ENCODE data around the gene TMEM187. TPM values are rescaled to one million over a fixed set of nuclear protein-coding genes. Genes with fewer than 3 reads are reported as not detected.

Gene TMEM187
- total and polyA plus RNA-seq, 2 donors from 2014 or later = 9.6 to 12.4 TPM

DNA sequence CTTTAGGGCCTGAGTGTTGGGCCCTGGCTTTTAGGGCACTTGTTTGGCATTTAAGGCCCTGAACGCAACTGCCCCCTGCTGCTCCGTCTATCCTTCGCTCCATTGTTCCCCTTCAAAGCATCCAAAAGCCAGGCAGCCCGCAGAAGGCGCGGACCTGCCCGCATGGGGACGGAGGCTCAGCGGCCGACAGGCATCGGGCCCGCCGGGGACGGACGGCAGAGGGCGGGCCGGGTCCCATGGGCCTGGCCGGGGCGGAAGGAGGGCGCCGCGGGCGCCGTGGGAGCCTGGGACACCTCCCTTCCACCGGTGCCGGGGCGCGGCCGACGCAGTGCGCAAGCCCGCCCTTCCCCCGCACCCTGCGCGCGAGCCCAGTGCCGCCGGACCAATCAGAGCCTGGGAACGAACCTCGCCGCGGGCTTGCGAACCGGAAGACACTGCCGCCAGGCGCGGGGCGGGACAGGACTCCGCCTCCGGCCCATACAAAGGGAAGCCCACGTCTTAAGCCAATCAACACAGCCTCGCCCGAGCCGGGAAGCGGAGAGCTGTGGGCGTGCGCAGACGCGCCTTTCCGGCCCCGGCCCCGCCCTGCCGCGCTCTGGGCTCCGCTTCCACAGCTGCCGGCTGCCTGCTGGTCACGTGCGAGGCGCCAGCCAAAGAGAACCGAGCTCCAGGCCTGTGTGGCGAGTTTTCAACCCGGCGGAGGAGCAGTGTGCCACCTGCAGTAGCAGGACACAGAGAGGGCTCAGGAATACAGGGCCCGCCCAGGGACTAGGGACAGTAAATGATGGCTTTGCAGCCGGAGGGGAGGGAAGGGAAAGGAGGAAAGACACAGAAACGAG is 44.4 kb upstream of the TMEM187 start:
- H3K27me3 ChIP-seq (ENCODE audit: control insufficient read depth, insufficient read depth, low read length) = no peaks in the 10 kb centered on the region
- peaks cover 0 to 2% (median 0%) of the 10 kb centered on the region in 3 donors for H3K36me3 ChIP-seq (ENCODE audit: control insufficient read depth in 2 of 3, insufficient read depth in 3 of 3, low read length in 3 of 3)
- TF ChIP-seq, protein P1, sequence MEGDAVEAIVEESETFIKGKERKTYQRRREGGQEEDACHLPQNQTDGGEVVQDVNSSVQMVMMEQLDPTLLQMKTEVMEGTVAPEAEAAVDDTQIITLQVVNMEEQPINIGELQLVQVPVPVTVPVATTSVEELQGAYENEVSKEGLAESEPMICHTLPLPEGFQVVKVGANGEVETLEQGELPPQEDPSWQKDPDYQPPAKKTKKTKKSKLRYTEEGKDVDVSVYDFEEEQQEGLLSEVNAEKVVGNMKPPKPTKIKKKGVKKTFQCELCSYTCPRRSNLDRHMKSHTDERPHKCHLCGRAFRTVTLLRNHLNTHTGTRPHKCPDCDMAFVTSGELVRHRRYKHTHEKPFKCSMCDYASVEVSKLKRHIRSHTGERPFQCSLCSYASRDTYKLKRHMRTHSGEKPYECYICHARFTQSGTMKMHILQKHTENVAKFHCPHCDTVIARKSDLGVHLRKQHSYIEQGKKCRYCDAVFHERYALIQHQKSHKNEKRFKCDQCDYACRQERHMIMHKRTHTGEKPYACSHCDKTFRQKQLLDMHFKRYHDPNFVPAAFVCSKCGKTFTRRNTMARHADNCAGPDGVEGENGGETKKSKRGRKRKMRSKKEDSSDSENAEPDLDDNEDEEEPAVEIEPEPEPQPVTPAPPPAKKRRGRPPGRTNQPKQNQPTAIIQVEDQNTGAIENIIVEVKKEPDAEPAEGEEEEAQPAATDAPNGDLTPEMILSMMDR (IDR thresholded peaks at IDR 0.05; ENCODE audit: borderline replicate concordance, extremely low read depth, insufficient read depth) = no peak
- intact Hi-C loops (cut with DNase I) = no loop called here
- peak overlapping the region in 2 of 3 donors; percentile 79 to 86 for H3K9ac ChIP-seq (ENCODE audit: low read length in 3 of 3)
- H3K9me3 ChIP-seq (ENCODE audit: control insufficient read depth in 2 of 3, insufficient read depth in 1 of 3, low read length in 3 of 3) = no peaks in the 10 kb centered on the region
- peaks cover 0 to 18% (median 7%) of the 10 kb centered on the region in 3 donors for H3K4me1 ChIP-seq (ENCODE audit: control insufficient read depth in 2 of 3, insufficient read depth in 2 of 3, low read depth in 1 of 3, low read length in 3 of 3)
- H3K4me3 ChIP-seq (ENCODE audit: low read length in 3 of 3) = peak overlapping the region; percentile 57 to 71 (median 61)
- FAIRE-seq (peak; percentile 87), DNase-seq (peak; percentile 96 to 99 (median 98))
- peak overlapping the region; percentile 96 to 97 for H3K27ac ChIP-seq (ENCODE audit: low read depth in 2 of 2, low read length in 2 of 2)

GRCh38 chrX:153928846-153929245 is 43.7 kb upstream of the TMEM187 start:
- Histone ChIP-seq H3K27ac (ENCODE audit: low read depth in 2 of 2, low read length in 2 of 2) (no peak overlapping the region), H3K4me3 (ENCODE audit: low read length in 3 of 3) (no peak overlapping the region)
- DNase-seq = peak in 1 of 5 donors; percentile 44

GRCh38 chrX:153929576-153929975 is 43.0 kb upstream of the TMEM187 start:
- no peak for FAIRE-seq
- intact Hi-C loops (cut with DNase I) = no loop called here

More at GRCh38 chrX:153928846-153929245, 43.7 kb upstream of the TMEM187 start:
- no peak for FAIRE-seq
- Histone ChIP-seq H3K4me1 (ENCODE audit: control insufficient read depth in 2 of 3, insufficient read depth in 2 of 3, low read depth in 1 of 3, low read length in 3 of 3) (peaks cover 0 to 14% (median 7%) of the 10 kb centered on the region in 3 donors), H3K27me3 (ENCODE audit: control insufficient read depth, insufficient read depth, low read length) (no peaks in the 10 kb centered on the region), H3K36me3 (ENCODE audit: control insufficient read depth in 2 of 3, insufficient read depth in 3 of 3, low read length in 3 of 3) (peaks cover 0 to 2% (median 0%) of the 10 kb centered on the region in 3 donors), H3K9me3 (ENCODE audit: control insufficient read depth in 2 of 3, insufficient read depth in 1 of 3, low read length in 3 of 3) (no peaks in the 10 kb centered on the region), H3K9ac (ENCODE audit: low read length in 3 of 3) (no peak overlapping the region)
- TF ChIP-seq, protein P1 (IDR thresholded peaks at IDR 0.05; ENCODE audit: borderline replicate concordance, extremely low read depth, insufficient read depth) = no peak
- intact Hi-C loops (cut with DNase I) = no loop called here

More at GRCh38 chrX:153929576-153929975, 43.0 kb upstream of the TMEM187 start:
- no peak overlapping the region for H3K4me3 ChIP-seq (ENCODE audit: low read length in 3 of 3)
- no peaks in the 10 kb centered on the region for H3K27me3 ChIP-seq (ENCODE audit: control insufficient read depth, insufficient read depth, low read length)
- no peaks in the 10 kb centered on the region for H3K9me3 ChIP-seq (ENCODE audit: control insufficient read depth in 2 of 3, insufficient read depth in 1 of 3, low read length in 3 of 3)
- peaks cover 0 to 2% (median 0%) of the 10 kb centered on the region in 3 donors for H3K36me3 ChIP-seq (ENCODE audit: control insufficient read depth in 2 of 3, insufficient read depth in 3 of 3, low read length in 3 of 3)
- no peak overlapping the region for H3K9ac ChIP-seq (ENCODE audit: low read length in 3 of 3)
- TF ChIP-seq, protein P1 (IDR thresholded peaks at IDR 0.05; ENCODE audit: borderline replicate concordance, extremely low read depth, insufficient read depth) = no peak
- H3K27ac ChIP-seq (ENCODE audit: low read depth in 2 of 2, low read length in 2 of 2) = no peak overlapping the region
- H3K4me1 ChIP-seq (ENCODE audit: control insufficient read depth in 2 of 3, insufficient read depth in 2 of 3, low read depth in 1 of 3, low read length in 3 of 3) = peaks cover 0 to 16% (median 7%) of the 10 kb centered on the region in 3 donors
- DNase-seq = peak in 1 of 5 donors; percentile 76

Measured in kidney (tissue), 14 donors.